Renal cortex interstitium (tissue), 11 donors: ENCODE data around the gene HSF5. TPM values are rescaled to one million over a fixed set of nuclear protein-coding genes. Genes with fewer than 3 reads are reported as not detected.
"Not testable (repeated sequence)": the region's sequence is repeated elsewhere in the genome, so short reads cannot be mapped to it uniquely, and the experiment has no call there.

Source experiments
- DNase-seq, 11 donors: peaks; one replicate each; pipeline ENCODE4 v3.0.0-alpha.2; 2013; ENCODE audit warnings: low read depth in 9 of 11, low spot score in 4 of 11; ENCODE audit errors: extremely low read depth in 1 of 11
- polyA plus RNA-seq, 3 donors: library from polyadenylated mRNA; unstranded; fragments of 120-200 nt; gene quantifications; one replicate each; pipeline ENCODE4 v1.2.1, GENCODE V29; 2013; ENCODE audit not compliant: insufficient read length in 3 of 3

The HSF5 gene
- polyA plus RNA-seq, 3 donors: 0.37 to 0.50 (median 0.41) TPM

DNA sequence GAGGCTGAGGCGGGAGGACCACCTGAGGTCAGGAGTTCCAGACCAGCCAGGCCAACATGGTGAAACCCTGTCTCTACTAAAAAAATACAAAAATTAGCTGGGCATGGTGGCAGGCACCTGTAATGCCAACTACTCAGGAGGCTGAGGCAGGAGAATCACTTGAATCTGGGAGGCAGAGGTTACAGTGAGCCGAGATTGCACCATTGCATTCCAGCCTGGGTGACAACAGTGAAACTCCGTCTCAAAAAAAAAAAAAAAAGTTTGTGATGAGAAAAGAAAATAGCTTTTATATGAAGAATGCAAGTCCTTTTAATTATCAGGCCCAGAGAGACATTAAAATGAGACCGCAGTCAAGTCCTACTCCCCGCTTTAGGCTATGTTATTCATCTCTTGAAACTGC is 90.8 kb downstream of the HSF5 start:
- DNase-seq: not testable (repeated sequence)

DNA sequence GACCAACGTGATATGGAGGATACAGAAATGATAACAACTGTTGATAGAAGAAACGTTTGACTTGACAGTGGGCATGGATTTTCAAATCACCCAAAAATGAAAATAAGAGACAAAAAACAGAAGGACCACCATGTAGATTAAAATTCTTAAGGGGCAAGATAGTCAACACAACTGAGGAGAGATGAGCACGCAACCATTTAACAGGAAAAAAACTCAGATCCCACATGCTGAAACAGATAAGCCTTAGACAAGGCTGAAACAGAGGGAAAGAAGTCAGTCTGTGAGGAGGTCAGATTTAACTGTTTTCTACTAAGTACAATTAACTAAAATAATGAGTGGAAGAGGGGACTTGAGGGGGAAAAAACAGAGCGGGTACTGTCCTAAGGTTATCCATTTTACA is 92.0 kb downstream of the HSF5 start:
- no peak for DNase-seq

DNA sequence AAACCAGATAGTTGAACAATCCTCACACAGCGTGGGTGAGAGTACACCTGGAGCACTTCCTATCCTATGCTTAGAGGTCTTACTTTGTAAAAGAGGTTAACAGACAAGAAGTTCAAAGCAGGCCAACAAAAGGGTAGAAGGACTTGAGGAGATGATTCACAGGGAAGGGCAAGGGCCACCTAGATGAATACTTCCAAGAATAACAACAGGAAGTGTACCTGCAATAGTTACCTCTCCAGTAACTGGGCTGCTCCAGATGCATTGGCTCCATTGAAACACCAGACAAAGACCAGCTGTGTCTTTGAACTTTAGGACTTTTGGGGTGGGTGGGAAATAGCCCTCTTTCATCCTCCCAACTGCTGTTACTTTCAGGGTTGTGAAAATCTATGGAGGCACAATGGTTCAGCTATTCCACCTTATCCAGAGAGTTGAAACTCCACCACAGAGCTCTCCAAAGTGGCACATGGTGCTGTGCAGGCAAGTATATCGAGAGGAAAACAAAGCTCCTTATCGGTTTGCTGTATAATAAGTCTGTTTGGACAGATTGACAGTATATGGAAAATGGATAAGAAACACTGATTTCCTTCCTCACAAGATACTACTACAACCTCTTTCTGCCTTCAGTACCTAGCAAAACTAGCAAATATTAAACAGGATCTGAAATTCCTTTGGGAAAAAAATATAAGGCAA is 93.5 kb downstream of the HSF5 start:
- no peak for DNase-seq

DNA sequence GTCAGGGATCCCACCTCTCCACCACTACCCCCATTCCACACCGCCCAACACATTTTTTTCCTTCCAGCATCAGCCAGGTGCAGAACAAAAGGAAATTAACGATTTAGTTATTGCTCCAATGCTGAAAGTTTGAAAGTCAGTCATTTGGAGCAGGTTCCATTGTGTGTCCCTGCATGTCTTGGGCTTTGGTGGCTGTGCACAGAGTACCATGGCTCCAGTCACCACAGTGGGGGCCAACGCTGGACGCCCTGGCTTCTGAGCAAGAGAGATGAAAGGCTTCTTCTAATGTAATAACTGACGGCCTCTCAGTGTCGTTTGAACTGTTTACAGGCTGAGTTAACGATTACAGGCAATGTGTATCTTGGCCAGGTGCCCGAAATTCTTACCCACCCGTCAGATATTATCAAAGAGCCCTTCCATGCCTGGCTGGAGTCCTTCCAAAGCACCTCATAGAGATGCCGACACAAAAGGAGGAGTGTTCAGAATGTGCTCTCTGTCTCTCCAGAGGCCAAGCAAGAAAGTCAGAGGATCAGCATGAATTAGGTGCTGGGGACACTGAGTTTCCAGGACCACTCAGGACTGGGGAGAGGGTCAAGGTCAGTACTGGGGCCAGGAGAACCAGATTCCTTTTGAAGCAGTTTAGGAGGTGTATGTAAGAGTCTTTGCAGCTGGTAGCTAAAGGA is 96.8 kb downstream of the HSF5 start:
- peak; percentile 72 to 93 (median 77) for DNase-seq

DNA sequence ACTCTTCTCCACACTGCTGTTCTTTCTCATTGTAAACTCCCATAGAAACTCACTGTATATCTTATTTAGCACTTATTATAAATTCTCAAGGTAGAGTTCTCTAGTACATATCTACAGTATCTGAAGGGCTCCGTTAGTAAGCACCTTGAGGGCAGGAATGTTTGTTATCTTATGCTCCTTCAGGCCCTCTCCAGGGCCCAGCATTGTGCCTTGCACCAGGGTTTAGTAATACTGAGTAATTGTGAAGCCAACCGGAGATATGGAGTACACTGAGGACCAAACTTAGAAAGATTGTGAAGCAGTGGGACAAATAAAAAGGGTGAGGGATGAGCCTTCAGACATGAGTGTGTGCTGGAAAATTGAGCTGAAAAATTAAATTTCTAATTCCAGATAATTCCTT is 97.3 kb downstream of the HSF5 start:
- DNase-seq: no peak

DNA sequence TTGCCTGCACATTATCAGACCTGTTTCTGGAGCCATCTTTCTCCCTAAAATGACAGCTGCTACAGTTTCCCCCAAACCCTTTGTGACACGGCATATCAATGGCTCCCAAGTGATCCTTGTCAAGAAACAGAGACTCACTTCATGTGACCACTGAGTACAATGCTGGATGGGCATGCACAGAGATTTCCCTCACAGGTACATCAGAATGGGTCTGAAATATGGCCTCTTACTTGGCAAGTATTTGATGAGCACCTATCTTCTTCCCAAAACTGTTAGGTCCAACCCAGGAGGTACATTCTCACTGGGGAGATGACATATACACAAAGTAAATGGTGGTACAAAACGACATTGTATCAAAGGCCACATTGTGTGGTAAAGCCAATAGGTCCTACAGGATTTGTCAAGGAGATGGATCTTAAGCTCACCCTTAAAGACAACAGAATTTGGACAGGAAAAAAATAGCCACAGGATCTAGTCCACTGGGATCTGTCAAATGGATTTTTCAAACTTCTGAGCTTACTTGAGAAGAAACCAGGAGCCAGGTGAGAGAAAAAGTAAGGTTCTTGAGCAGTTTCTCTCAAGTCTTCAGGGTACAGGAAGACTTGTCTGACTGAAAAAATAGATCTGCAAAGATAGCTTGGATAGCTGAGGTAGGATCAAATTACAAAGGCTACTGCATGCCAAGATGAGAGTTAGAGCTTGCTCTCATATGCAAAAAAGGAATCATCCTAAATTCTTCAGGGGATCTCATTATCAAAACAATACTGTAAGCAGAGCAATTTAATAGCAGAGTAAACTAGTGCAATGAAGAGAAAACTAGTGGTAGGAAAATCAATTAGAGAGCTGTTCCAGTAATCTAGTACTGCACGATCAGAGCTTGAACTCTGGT is 99.7 kb downstream of the HSF5 start:
- DNase-seq: no peak

- no peak for DNase-seq
Observed at GRCh38 chr17:58387834-58388233, 100.4 kb downstream of the HSF5 start.

- DNase-seq: no peak
Observed at GRCh38 chr17:58386708-58387107, 101.5 kb downstream of the HSF5 start.

DNA sequence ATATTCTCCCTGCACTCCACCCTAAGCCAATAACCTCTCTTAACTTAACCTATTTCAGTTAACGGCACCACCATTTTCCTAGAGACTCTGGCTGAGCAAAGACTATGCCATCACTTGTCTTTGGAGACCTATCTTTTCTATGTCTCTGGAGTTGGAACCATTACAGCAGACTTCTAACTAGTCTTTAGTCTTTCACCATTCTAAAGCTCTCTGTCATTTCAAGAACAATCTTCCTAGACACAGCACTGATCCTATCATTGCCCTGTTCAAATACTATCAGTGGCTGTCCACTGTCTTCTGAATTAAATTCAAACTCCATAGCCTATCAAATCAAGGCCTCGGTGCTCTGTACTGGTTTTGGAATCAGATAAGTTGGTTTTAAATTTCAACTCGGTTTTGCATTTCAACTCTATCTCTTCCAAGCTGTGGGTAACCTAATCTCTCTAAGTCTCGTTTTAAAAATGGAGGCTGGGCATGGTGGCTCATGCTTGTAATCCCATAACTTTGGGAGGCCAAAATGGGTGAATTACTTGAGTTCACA is 102.8 kb downstream of the HSF5 start:
- no peak for DNase-seq

DNA sequence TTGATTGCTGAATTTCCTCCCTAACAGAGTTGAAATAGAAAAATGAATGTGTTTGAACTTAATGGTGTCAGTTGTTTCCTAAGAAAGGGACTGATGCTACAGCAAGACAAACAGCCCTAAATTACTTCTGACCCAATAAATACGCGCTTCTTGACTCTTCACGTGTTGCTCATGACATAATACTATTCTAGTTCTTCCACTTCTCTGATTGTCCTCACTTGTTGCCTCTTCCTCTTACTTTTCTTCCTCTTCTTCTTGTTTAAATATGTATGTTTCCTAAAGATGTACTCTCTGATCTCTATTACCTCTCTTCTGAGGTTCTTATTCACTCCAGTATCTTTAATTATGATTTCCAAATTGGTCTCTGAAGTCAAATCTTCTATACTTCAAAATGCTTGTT is 103.3 kb downstream of the HSF5 start:
- DNase-seq: no peak

GRCh38 chr17:58383892-58384462 is 104.2 kb downstream of the HSF5 start:
- DNase-seq: no peak

DNA sequence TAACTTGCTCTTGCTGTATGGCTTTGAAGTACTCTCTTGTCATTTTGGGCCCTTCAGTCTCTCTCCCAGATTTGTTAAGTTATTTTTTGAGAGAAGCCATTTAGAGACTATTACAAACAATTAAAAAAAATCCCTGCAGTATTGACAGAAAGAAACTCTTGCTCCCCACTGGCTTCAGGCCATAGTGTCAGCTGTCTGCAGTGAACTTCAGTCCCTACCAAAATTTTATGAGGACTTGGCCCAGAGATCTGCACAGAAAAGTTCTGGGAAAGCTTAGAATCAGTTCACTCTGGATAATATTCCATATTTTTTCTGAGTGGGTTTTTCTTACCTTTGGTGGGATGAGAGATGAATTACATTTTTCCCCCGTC is 105.4 kb downstream of the HSF5 start:
- no peak for DNase-seq

GRCh38 chr17:58382108-58382871 is 105.9 kb downstream of the HSF5 start:
- no peak for DNase-seq

DNA sequence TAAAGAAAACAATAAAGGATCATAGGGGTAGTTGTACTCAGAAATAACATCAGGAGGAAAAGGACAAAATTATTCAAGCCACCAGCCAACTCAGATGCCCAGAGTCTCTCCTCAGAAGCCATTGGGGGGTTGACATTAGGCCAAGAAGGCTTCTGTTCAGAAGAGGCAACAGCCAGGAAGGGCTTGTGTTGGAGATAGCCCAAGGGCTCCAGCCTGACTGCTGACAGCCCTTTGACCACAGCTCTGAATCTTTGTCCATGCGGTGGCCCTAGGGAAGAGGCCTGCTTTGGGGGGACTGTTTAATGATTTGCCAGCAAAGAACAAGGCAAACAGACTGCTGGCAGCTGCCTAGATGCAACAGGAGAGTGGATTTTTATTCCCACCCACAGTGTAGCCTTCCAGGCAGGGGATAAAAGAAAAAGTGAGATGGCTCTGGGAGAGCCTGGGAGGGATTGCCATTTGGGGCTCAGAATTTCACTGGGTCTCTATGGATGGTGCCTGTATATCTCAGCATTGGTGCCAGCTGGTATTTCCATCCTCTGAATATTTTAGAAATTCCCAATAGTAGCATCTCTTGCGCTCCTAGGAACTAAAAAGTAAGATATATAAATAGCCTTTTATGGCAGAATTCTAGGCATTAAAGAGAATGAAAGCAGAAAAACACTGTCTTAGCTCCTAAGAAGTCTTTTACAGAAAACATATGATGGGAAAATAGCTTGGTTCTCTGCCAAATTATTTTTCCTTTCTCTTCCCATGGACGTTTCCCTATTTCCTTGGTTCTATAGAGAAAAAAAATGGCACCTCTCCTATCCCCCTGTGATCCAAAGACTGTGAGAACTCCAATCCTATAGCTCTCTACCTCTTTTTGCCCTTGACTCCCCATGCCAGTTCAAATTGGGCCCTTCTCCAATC is 106.8 kb downstream of the HSF5 start:
- peak in 1 of 11 donors; percentile 52 for DNase-seq

DNA sequence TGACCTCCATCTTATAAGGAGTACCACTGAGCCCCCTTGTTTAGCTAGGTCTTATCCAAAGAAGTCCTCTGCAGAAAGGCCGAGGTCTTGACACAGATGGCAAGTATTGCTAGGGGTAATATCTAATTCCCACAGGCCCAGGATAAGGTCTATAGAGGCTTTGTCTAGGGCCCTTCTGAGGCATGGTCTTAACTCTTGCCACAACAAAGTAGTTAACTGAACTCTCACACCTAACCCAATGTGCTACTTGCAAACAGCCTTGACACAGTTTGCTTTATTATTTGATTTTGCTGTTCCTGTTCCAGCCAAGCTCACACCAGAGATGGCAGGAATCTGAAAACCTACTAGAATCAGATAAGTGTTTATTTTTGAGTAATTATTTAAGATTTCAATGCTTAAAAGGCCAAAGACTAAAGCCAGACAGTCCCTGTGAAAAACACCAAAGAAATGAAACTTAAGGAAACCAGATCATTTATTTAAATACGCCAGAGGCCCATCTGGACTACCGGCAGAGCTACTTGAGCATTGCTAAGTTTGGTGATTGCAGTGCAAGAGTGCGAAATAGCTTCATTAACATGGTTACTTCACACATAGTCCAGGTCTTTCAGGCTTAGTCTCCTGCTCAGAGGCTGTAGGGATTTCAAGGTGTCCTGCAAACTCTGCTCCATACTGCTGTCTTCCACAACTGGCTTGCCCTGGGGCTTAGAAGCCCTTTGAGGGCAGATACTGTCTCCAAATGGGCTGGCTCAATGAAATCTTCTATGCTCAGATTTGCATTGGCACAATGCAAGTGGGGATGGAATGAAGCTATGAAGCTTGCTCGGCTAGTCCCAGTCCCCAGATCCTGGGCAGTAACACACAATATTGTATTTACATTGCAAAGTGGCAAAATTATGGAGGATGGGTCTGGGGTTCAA is 107.7 kb downstream of the HSF5 start:
- DNase-seq: no peak

GRCh38 chr17:58379511-58379824 is 108.7 kb downstream of the HSF5 start:
- no peak for DNase-seq
